ENCODE results near the gene GGA1.

GRCh38 chr22:37623075-37624016 is 14.7 kb downstream of the GGA1 start:
- TF ChIP-seq CTCF (IDR thresholded peaks at IDR 0.05; ENCODE audit: low read depth, low read length) (peak; percentile 95), EZH2phosphoT487 (IDR thresholded peaks at IDR 0.05; ENCODE audit: low read depth) (no peak)
